ENCODE data around the gene MKRN2.

DNA sequence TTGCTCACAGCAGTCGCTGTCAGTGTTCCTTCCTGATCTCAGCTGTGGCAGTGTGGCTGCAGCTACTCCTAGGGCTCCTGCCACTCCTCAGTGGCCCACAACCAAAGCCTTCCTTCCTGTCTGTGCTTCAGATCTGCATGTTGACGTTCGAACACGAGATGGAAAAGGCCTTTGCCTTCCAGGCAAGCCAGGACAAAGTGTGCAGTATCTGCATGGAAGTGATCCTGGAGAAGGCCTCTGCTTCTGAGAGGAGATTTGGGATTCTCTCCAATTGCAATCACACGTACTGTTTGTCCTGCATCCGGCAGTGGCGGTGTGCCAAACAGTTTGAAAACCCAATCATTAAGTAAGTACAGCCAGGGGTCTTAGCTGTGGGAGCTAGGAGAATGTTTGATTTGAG, 17.8 kb downstream of the MKRN2 start:
- no peak for TF ChIP-seq MXI1 (IDR thresholded peaks at IDR 0.05; ENCODE audit: low read depth, low read length)
- no peak for TF ChIP-seq ZNF121 (CRISPR knock-in tag; conservative IDR thresholded peaks at IDR 0.05)
- no peak for TF ChIP-seq NR2F6 (CRISPR knock-in tag; IDR thresholded peaks at IDR 0.05)
- TF ChIP-seq ASH1L (IDR thresholded peaks at IDR 0.05; ENCODE audit: borderline replicate concordance, low read depth, partially characterized antibody), result no peak
- TF ChIP-seq, protein P1, sequence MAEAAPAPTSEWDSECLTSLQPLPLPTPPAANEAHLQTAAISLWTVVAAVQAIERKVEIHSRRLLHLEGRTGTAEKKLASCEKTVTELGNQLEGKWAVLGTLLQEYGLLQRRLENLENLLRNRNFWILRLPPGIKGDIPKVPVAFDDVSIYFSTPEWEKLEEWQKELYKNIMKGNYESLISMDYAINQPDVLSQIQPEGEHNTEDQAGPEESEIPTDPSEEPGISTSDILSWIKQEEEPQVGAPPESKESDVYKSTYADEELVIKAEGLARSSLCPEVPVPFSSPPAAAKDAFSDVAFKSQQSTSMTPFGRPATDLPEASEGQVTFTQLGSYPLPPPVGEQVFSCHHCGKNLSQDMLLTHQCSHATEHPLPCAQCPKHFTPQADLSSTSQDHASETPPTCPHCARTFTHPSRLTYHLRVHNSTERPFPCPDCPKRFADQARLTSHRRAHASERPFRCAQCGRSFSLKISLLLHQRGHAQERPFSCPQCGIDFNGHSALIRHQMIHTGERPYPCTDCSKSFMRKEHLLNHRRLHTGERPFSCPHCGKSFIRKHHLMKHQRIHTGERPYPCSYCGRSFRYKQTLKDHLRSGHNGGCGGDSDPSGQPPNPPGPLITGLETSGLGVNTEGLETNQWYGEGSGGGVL (CRISPR knock-in tag; IDR thresholded peaks at IDR 0.05), result no peak
- TF ChIP-seq ZNF143 (CRISPR knock-in tag; IDR thresholded peaks at IDR 0.05), result no peak
- TF ChIP-seq JUND (IDR thresholded peaks at IDR 0.05; ENCODE audit: borderline replicate concordance, low read depth, low read length), result no peak
- TF ChIP-seq JUND (tag; IDR thresholded peaks at IDR 0.05; ENCODE audit: borderline replicate concordance, low read depth, low read length), result no peak
- TF ChIP-seq BRF2 (IDR thresholded peaks at IDR 0.05; ENCODE audit: borderline replicate concordance, insufficient read depth, insufficient read length), result no peak
- TF ChIP-seq SP1 (CRISPR knock-in tag; IDR thresholded peaks at IDR 0.05), result no peak
- TF ChIP-seq, protein P2, sequence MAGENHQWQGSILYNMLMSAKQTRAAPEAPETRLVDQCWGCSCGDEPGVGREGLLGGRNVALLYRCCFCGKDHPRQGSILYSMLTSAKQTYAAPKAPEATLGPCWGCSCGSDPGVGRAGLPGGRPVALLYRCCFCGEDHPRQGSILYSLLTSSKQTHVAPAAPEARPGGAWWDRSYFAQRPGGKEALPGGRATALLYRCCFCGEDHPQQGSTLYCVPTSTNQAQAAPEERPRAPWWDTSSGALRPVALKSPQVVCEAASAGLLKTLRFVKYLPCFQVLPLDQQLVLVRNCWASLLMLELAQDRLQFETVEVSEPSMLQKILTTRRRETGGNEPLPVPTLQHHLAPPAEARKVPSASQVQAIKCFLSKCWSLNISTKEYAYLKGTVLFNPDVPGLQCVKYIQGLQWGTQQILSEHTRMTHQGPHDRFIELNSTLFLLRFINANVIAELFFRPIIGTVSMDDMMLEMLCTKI (IDR thresholded peaks at IDR 0.05; ENCODE audit: partially characterized antibody), result no peak
- TF ChIP-seq EZH2 (IDR thresholded peaks at IDR 0.05; ENCODE audit: borderline replicate concordance, low read depth, low read length), result no peak
- TF ChIP-seq, protein P3, sequence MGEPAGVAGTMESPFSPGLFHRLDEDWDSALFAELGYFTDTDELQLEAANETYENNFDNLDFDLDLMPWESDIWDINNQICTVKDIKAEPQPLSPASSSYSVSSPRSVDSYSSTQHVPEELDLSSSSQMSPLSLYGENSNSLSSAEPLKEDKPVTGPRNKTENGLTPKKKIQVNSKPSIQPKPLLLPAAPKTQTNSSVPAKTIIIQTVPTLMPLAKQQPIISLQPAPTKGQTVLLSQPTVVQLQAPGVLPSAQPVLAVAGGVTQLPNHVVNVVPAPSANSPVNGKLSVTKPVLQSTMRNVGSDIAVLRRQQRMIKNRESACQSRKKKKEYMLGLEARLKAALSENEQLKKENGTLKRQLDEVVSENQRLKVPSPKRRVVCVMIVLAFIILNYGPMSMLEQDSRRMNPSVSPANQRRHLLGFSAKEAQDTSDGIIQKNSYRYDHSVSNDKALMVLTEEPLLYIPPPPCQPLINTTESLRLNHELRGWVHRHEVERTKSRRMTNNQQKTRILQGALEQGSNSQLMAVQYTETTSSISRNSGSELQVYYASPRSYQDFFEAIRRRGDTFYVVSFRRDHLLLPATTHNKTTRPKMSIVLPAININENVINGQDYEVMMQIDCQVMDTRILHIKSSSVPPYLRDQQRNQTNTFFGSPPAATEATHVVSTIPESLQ (CRISPR knock-in tag; IDR thresholded peaks at IDR 0.05), result no peak
